Smooth muscle cell of the brain vasculature (primary cell): Measurements from ENCODE around the gene KNSTRN.

Source experiments
- DNase-seq: peaks from one replicate; pipeline ENCODE4 v3.0.0-alpha.2; 2012; ENCODE audit warnings: low read depth, low spot score

Gene KNSTRN

GRCh38 chr15:40365624-40366456, 16.7 kb upstream of the KNSTRN start:
- no peak for DNase-seq

GRCh38 chr15:40366457-40367370, 15.8 kb upstream of the KNSTRN start:
- DNase-seq, result no peak

GRCh38 chr15:40367371-40367685, 15.2 kb upstream of the KNSTRN start:
- DNase-seq, result no peak

- DNase-seq, result peak; percentile 36
Observed at GRCh38 chr15:40367686-40368611, 14.6 kb upstream of the KNSTRN start.

GRCh38 chr15:40368719-40369473, 13.6 kb upstream of the KNSTRN start:
- no peak for DNase-seq

GRCh38 chr15:40369474-40369869, 13.0 kb upstream of the KNSTRN start:
- DNase-seq, result no peak

GRCh38 chr15:40369971-40370370, 12.6 kb upstream of the KNSTRN start:
- DNase-seq, result no peak

GRCh38 chr15:40372981-40373380, 9.5 kb upstream of the KNSTRN start:
- DNase-seq, result no peak

- DNase-seq, result no peak
Observed at GRCh38 chr15:40377606-40378005, 4.9 kb upstream of the KNSTRN start.

- no peak for DNase-seq
Observed at GRCh38 chr15:40379374-40379773, 3.1 kb upstream of the KNSTRN start.

GRCh38 chr15:40379853-40380252, 2.7 kb upstream of the KNSTRN start:
- peak; percentile 45 for DNase-seq

- DNase-seq, result no peak
Observed at GRCh38 chr15:40380636-40381035, 1.9 kb upstream of the KNSTRN start.

GRCh38 chr15:40381818-40382529, 547 bp upstream of the KNSTRN start:
- DNase-seq, result no peak

GRCh38 chr15:40386480-40386879, 4.0 kb downstream of the KNSTRN start:
- no peak for DNase-seq

GRCh38 chr15:40388941-40389823, 6.7 kb downstream of the KNSTRN start:
- no peak for DNase-seq

- DNase-seq, result no peak
Observed at GRCh38 chr15:40389824-40390595, 7.5 kb downstream of the KNSTRN start.

- DNase-seq, result no peak
Observed at GRCh38 chr15:40392986-40393948, 10.7 kb downstream of the KNSTRN start.
